Measurements from ENCODE around the gene ARID1A. TPM values are rescaled to one million over a fixed set of nuclear protein-coding genes. Genes with fewer than 3 reads are reported as not detected.

The ARID1A gene
- total RNA-seq, 2 experiments from 2014 or later: 55.2 to 123 TPM

GRCh38 chr1:26827663-26828062 is 131.8 kb downstream of the ARID1A start:
- BruUV-seq (replicated peaks): no TSS peak
- Histone ChIP-seq H3K9me3 (ENCODE audit: low read length) (no peaks in the 10 kb centered on the region), H3K27ac (ENCODE audit: low read depth, low read length, poor library complexity, severe bottlenecking) (no peak overlapping the region), H4K20me1 (ENCODE audit: insufficient read depth, low read length) (no peaks in the 10 kb centered on the region), H2AFZ (ENCODE audit: low read length) (no peak overlapping the region), H3K4me3 (ENCODE audit: low read depth, low read length, poor library complexity, severe bottlenecking) (peak overlapping the region; percentile 71), H3K36me3 (ENCODE audit: insufficient read depth, low read length) (peaks cover 7% of the 10 kb centered on the region; the same call in 1 of the 2 replicates), H3K4me1 (ENCODE audit: insufficient read depth, low read length, poor library complexity, severe bottlenecking) (peaks cover 41% of the 10 kb centered on the region), H3K79me2 (ENCODE audit: insufficient read depth, low read depth, low read length) (peaks cover 6% of the 10 kb centered on the region; the same call in 1 of the 2 replicates), H3K4me2 (ENCODE audit: low read length) (peak overlapping the region; percentile 79), H3K9me2 (ENCODE audit: insufficient read depth, low read length) (no peaks in the 10 kb centered on the region)
- DNase-seq (ENCODE audit: low spot score): no peak
- TF ChIP-seq EZH2phosphoT487 (IDR thresholded peaks at IDR 0.05; ENCODE audit: borderline replicate concordance, low read depth, low read length): no peak
- TF ChIP-seq CTCF (conservative IDR thresholded peaks at IDR 0.05; ENCODE audit: low read length): no peak
- POLR2A ChIA-PET: no interaction called here
- intact Hi-C loops (cut with micrococcal nuclease; ENCODE audit: unreplicated experiment): no loop called here
- CTCF ChIA-PET (ENCODE audit: unreplicated experiment): interaction anchor here (0.9 kb wide), 1 partner anchor 17 kb away, joined by 3 read pairs; no protein-coding TSS in a partner anchor

- no peaks in the 10 kb centered on the region for H3K9me3 ChIP-seq (ENCODE audit: low read length)
- no TSS peak for BruUV-seq (replicated peaks)
- POLR2A ChIA-PET: interaction anchor here (1.2 kb wide), 1 partner anchor 37 kb away, joined by 5 read pairs; no protein-coding TSS in a partner anchor
- intact Hi-C loops (cut with micrococcal nuclease; ENCODE audit: unreplicated experiment): no loop called here
- peaks cover 15% of the 10 kb centered on the region; the same call in 1 of the 2 replicates for H3K36me3 ChIP-seq (ENCODE audit: insufficient read depth, low read length)
- H4K20me1 ChIP-seq (ENCODE audit: insufficient read depth, low read length): no peaks in the 10 kb centered on the region
- peak overlapping the region; percentile 40 for H3K4me3 ChIP-seq (ENCODE audit: low read depth, low read length, poor library complexity, severe bottlenecking)
- peak overlapping the region; percentile 37 for H3K27ac ChIP-seq (ENCODE audit: low read depth, low read length, poor library complexity, severe bottlenecking)
- H2AFZ ChIP-seq (ENCODE audit: low read length): no peak overlapping the region
- peak overlapping the region; percentile 79 for H3K4me2 ChIP-seq (ENCODE audit: low read length)
- peaks cover 48% of the 10 kb centered on the region for H3K4me1 ChIP-seq (ENCODE audit: insufficient read depth, low read length, poor library complexity, severe bottlenecking)
- TF ChIP-seq EZH2phosphoT487 (IDR thresholded peaks at IDR 0.05; ENCODE audit: borderline replicate concordance, low read depth, low read length) (no peak), CTCF (conservative IDR thresholded peaks at IDR 0.05; ENCODE audit: low read length) (no peak)
- CTCF ChIA-PET (ENCODE audit: unreplicated experiment): interaction anchor here (0.9 kb wide), 1 partner anchor 18 kb away, joined by 3 read pairs; no protein-coding TSS in a partner anchor
- peak; percentile 33 for DNase-seq (ENCODE audit: low spot score)
- peaks cover 6% of the 10 kb centered on the region; the same call in 1 of the 2 replicates for H3K79me2 ChIP-seq (ENCODE audit: insufficient read depth, low read depth, low read length)
- H3K9me2 ChIP-seq (ENCODE audit: insufficient read depth, low read length): no peaks in the 10 kb centered on the region
Measured at GRCh38 chr1:26828411-26828991, 132.7 kb downstream of the ARID1A start.

Data from OCI-LY7 (cell line).